T-cell (primary cell): Measurements from ENCODE around the gene NRG3. TPM values are rescaled to one million over a fixed set of nuclear protein-coding genes. Genes with fewer than 3 reads are reported as not detected.

Source experiments
- ATAC-seq, 4 experiments: fragments of 200-7000 bp in 3 of 4; fragments of 150-1000 bp in 1 of 4; cut with Tn5 transposase; replicated peaks in 1 of 4; 1 replicate in 3 of 4; 2 replicates in 1 of 4; pipeline ENCODE4 v1.10.0; 2021; ENCODE audit warnings: moderate library complexity in 3 of 4, mild to moderate bottlenecking in 2 of 4, moderate number of reproducible peaks in 1 of 4
- CTCF ChIA-PET, 2 donors: fragments of 300-600 bp; sonication (Branson Sonifier 250); formaldehyde crosslinking; loops; one replicate each; lab custom pipeline; 2022; ENCODE audit warnings: antibody characterized with exemption in 2 of 2; lab: Charles Lee
- POLR2A ChIA-PET, 2 donors: fragments of 300-600 bp; sonication (Branson Sonifier 250); formaldehyde crosslinking; loops; one replicate each; lab custom pipeline; 2022; ENCODE audit warnings: antibody characterized with exemption in 2 of 2; lab: Charles Lee
- DNase-seq, 35 experiments: peaks; one replicate each; pipeline versions ENCODE4 v3.0.0 to v3.0.0-alpha.2; 2013 to 2023
- H3K27ac ChIP-seq: one replicate; pipeline ENCODE4 v1.5.1; 2013; ENCODE audit warnings: low read length
- H3K27me3 ChIP-seq, 2 experiments: replicated peaks in 1 of 2; 1 replicate in 1 of 2; 2 replicates in 1 of 2; pipeline versions ENCODE4 v1.6.1 to v1.7.0; 2013; ENCODE audit warnings: low read length in 1 of 2, mixed read lengths in 1 of 2; ENCODE audit not compliant: control insufficient read depth in 2 of 2, insufficient read depth in 2 of 2; ENCODE audit errors: extremely low read depth in 1 of 2
- H3K36me3 ChIP-seq, 2 donors: 1 replicate in 1 of 2; 2 replicates in 1 of 2; pipeline versions ENCODE4 v1.6.1 to v1.7.0; 2013; ENCODE audit warnings: low read length in 1 of 2; ENCODE audit not compliant: control insufficient read depth in 2 of 2, insufficient read depth in 1 of 2; ENCODE audit errors: extremely low read depth in 1 of 2
- H3K4me1 ChIP-seq, 2 experiments: 1 replicate in 1 of 2; 2 replicates in 1 of 2; pipeline versions ENCODE4 v1.6.1 to v1.7.0; 2013; ENCODE audit warnings: low read length in 2 of 2, mixed read lengths in 1 of 2; ENCODE audit not compliant: insufficient read depth in 2 of 2, control insufficient read depth in 1 of 2; ENCODE audit errors: extremely low read depth in 1 of 2
- H3K4me3 ChIP-seq, 2 donors: 1 replicate in 1 of 2; 2 replicates in 1 of 2; pipeline versions ENCODE4 v1.5.1 to v1.7.0; 2013; ENCODE audit warnings: mild to moderate bottlenecking in 2 of 2, low read length in 1 of 2, moderate library complexity in 1 of 2; ENCODE audit not compliant: control insufficient read depth in 1 of 2; ENCODE audit errors: extremely low read depth in 1 of 2
- H3K9me3 ChIP-seq: 2 replicates; pipeline ENCODE4 v1.7.0; 2013
- H3K27ac Mint-ChIP-seq, 2 donors: one replicate each; pipeline ENCODE4 v1.8.0; 2020 to 2021; ENCODE audit warnings: mild to moderate bottlenecking in 2 of 2, mixed read lengths in 2 of 2
- H3K27me3 Mint-ChIP-seq, 2 donors: one replicate each; pipeline ENCODE4 v1.8.0; 2021 to 2022; ENCODE audit warnings: mixed read lengths in 2 of 2
- H3K36me3 Mint-ChIP-seq: one replicate; pipeline ENCODE4 v1.8.0; 2021; ENCODE audit warnings: mixed read lengths
- H3K4me1 Mint-ChIP-seq, 3 donors: one replicate each; pipeline ENCODE4 v1.8.0; 2020 to 2022; ENCODE audit warnings: mixed read lengths in 3 of 3, mild to moderate bottlenecking in 1 of 3
- H3K4me3 Mint-ChIP-seq, 3 donors: one replicate each; pipeline ENCODE4 v1.8.0; 2020 to 2022; ENCODE audit warnings: mild to moderate bottlenecking in 3 of 3, mixed read lengths in 3 of 3, moderate library complexity in 3 of 3
- H3K9me3 Mint-ChIP-seq, 3 donors: one replicate each; pipeline ENCODE4 v1.8.0; 2020 to 2022; ENCODE audit warnings: mixed read lengths in 3 of 3
- WGBS: methylation state at CpG from one replicate; pipeline ENCODE4 v1.1.5; 2013; ENCODE audit warnings: missing lambda C conversion rate; ENCODE audit not compliant: insufficient coverage; 5-methylcytosine and 5-hydroxymethylcytosine counted together
- total RNA-seq, 35 experiments: library from RNA in 6 of 35; stranded (reverse) in 6 of 35; fragments of 120-200 nt in 1 of 35; gene quantifications; one replicate each; pipeline versions ENCODE4 v1.2.1 to v1.2.4 and lab custom pipeline; 2013 to 2026

NRG3 gene
- total RNA-seq, 5 donors from 2014 or later (not counting 1 experiment from before 2014, with no cell fraction given), result 0.12 TPM; not detected in 4

- ChIA-PET CTCF (no interaction called here), POLR2A (no interaction called here)
- no peak overlapping the region for H3K27ac Mint-ChIP-seq
- no peaks in the 10 kb centered on the region for H3K36me3 Mint-ChIP-seq
- H3K4me3 ChIP-seq, result no peak overlapping the region
- H3K4me3 Mint-ChIP-seq, result no peak overlapping the region
- no peaks in the 10 kb centered on the region for H3K36me3 ChIP-seq
- H3K27me3 Mint-ChIP-seq, result no peaks in the 10 kb centered on the region
- no peaks in the 10 kb centered on the region for H3K27me3 ChIP-seq
- no peak for ATAC-seq
- H3K4me1 Mint-ChIP-seq, result no peaks in the 10 kb centered on the region
- no peak for DNase-seq
- 40% methylated on average over 1 of the region's 5 CpGs for WGBS
- H3K4me1 ChIP-seq, result no peaks in the 10 kb centered on the region
- no peaks in the 10 kb centered on the region for H3K9me3 ChIP-seq
- H3K9me3 Mint-ChIP-seq, result peaks cover 0 to 11% (median 11%) of the 10 kb centered on the region in 3 donors
- H3K27ac ChIP-seq, result no peak overlapping the region
Observed at GRCh38 chr10:82394987-82395386, 520.0 kb downstream of the NRG3 start.

GRCh38 chr10:82396886-82397285, 521.9 kb downstream of the NRG3 start:
- no peaks in the 10 kb centered on the region for H3K36me3 Mint-ChIP-seq
- Histone ChIP-seq H3K27me3 (no peaks in the 10 kb centered on the region), H3K9me3 (no peaks in the 10 kb centered on the region), H3K4me1 (no peaks in the 10 kb centered on the region), H3K4me3 (no peak overlapping the region), H3K36me3 (no peaks in the 10 kb centered on the region), H3K27ac (no peak overlapping the region)
- POLR2A ChIA-PET, result no interaction called here
- no peak for DNase-seq
- no peak overlapping the region for H3K4me3 Mint-ChIP-seq
- no peak for ATAC-seq
- H3K27ac Mint-ChIP-seq, result no peak overlapping the region
- H3K4me1 Mint-ChIP-seq, result no peaks in the 10 kb centered on the region
- CTCF ChIA-PET, result no interaction called here
- H3K27me3 Mint-ChIP-seq, result no peaks in the 10 kb centered on the region
- H3K9me3 Mint-ChIP-seq, result peaks cover 0 to 11% (median 6%) of the 10 kb centered on the region in 3 donors

- no peaks in the 10 kb centered on the region for H3K27me3 Mint-ChIP-seq
- 0% methylated on average over 1 of the region's 1 CpG for WGBS
- Histone ChIP-seq H3K27ac (no peak overlapping the region), H3K27me3 (no peaks in the 10 kb centered on the region), H3K4me3 (no peak overlapping the region), H3K4me1 (no peaks in the 10 kb centered on the region), H3K36me3 (no peaks in the 10 kb centered on the region), H3K9me3 (no peaks in the 10 kb centered on the region)
- no peak for DNase-seq
- CTCF ChIA-PET, result no interaction called here
- no peak for ATAC-seq
- peaks cover 0 to 11% (median 6%) of the 10 kb centered on the region in 3 donors for H3K9me3 Mint-ChIP-seq
- no peak overlapping the region for H3K4me3 Mint-ChIP-seq
- no peaks in the 10 kb centered on the region for H3K4me1 Mint-ChIP-seq
- no peak overlapping the region for H3K27ac Mint-ChIP-seq
- no peaks in the 10 kb centered on the region for H3K36me3 Mint-ChIP-seq
- POLR2A ChIA-PET, result no interaction called here
Observed at GRCh38 chr10:82397854-82398253, 522.9 kb downstream of the NRG3 start.

- Histone ChIP-seq H3K27me3 (no peaks in the 10 kb centered on the region), H3K27ac (no peak overlapping the region), H3K4me1 (no peaks in the 10 kb centered on the region), H3K36me3 (no peaks in the 10 kb centered on the region), H3K4me3 (no peak overlapping the region), H3K9me3 (no peaks in the 10 kb centered on the region)
- no peaks in the 10 kb centered on the region for H3K27me3 Mint-ChIP-seq
- no peaks in the 10 kb centered on the region for H3K36me3 Mint-ChIP-seq
- H3K4me1 Mint-ChIP-seq, result no peaks in the 10 kb centered on the region
- no peak for ATAC-seq
- no peak for DNase-seq
- WGBS, result no CpG with 5 or more reads among the region's 2 CpGs
- peaks cover 0 to 12% (median 6%) of the 10 kb centered on the region in 3 donors for H3K9me3 Mint-ChIP-seq
- ChIA-PET POLR2A (no interaction called here), CTCF (no interaction called here)
- H3K4me3 Mint-ChIP-seq, result no peak overlapping the region
- no peak overlapping the region for H3K27ac Mint-ChIP-seq
Observed at GRCh38 chr10:82399850-82400249, 524.9 kb downstream of the NRG3 start.

- Mint-ChIP-seq H3K27ac (no peak overlapping the region), H3K4me1 (no peaks in the 10 kb centered on the region), H3K27me3 (no peaks in the 10 kb centered on the region), H3K36me3 (no peaks in the 10 kb centered on the region), H3K4me3 (no peak overlapping the region), H3K9me3 (peaks cover 2 to 12% (median 6%) of the 10 kb centered on the region in 3 donors)
- WGBS, result no CpG with 5 or more reads among the region's 1 CpG
- H3K4me3 ChIP-seq, result no peak overlapping the region
- no peaks in the 10 kb centered on the region for H3K36me3 ChIP-seq
- H3K9me3 ChIP-seq, result no peaks in the 10 kb centered on the region
- no peak for DNase-seq
- no peaks in the 10 kb centered on the region for H3K4me1 ChIP-seq
- no peaks in the 10 kb centered on the region for H3K27me3 ChIP-seq
- H3K27ac ChIP-seq, result no peak overlapping the region
- POLR2A ChIA-PET, result no interaction called here
- ATAC-seq, result no peak
- CTCF ChIA-PET, result no interaction called here
Observed at GRCh38 chr10:82400841-82401240, 525.8 kb downstream of the NRG3 start.

GRCh38 chr10:82402906-82403401, 528.0 kb downstream of the NRG3 start:
- H3K27ac ChIP-seq, result no peak overlapping the region
- Mint-ChIP-seq H3K9me3 (peaks cover 0 to 5% (median 2%) of the 10 kb centered on the region in 3 donors), H3K27me3 (no peaks in the 10 kb centered on the region), H3K36me3 (no peaks in the 10 kb centered on the region), H3K27ac (no peak overlapping the region), H3K4me3 (no peak overlapping the region), H3K4me1 (no peaks in the 10 kb centered on the region)
- POLR2A ChIA-PET, result interaction anchor here in 1 of 2 donors (0.6 kb wide), 1 partner anchor 489 kb away, joined by 3 read pairs; no protein-coding TSS in a partner anchor
- H3K36me3 ChIP-seq, result no peaks in the 10 kb centered on the region
- 94% methylated on average over 3 of the region's 4 CpGs for WGBS
- H3K4me3 ChIP-seq, result no peak overlapping the region
- no peaks in the 10 kb centered on the region for H3K9me3 ChIP-seq
- ATAC-seq (no peak), DNase-seq (no peak)
- no peaks in the 10 kb centered on the region for H3K4me1 ChIP-seq
- H3K27me3 ChIP-seq, result no peaks in the 10 kb centered on the region
- CTCF ChIA-PET, result no interaction called here

GRCh38 chr10:82409671-82410070, 534.7 kb downstream of the NRG3 start:
- no peak for DNase-seq
- H3K27ac ChIP-seq, result no peak overlapping the region
- Mint-ChIP-seq H3K4me1 (no peaks in the 10 kb centered on the region), H3K4me3 (no peak overlapping the region), H3K27ac (no peak overlapping the region), H3K27me3 (no peaks in the 10 kb centered on the region), H3K36me3 (no peaks in the 10 kb centered on the region), H3K9me3 (peaks cover 5 to 8% (median 6%) of the 10 kb centered on the region in 3 donors)
- H3K4me1 ChIP-seq, result no peaks in the 10 kb centered on the region
- H3K9me3 ChIP-seq, result no peaks in the 10 kb centered on the region
- ChIA-PET CTCF (no interaction called here), POLR2A (no interaction called here)
- WGBS, result 69% methylated on average over 2 of the region's 2 CpGs
- ATAC-seq, result no peak
- H3K27me3 ChIP-seq, result no peaks in the 10 kb centered on the region
- no peak overlapping the region for H3K4me3 ChIP-seq
- H3K36me3 ChIP-seq, result no peaks in the 10 kb centered on the region
